HL-60 (cell line): Measurements from ENCODE around the gene TMEM72.

Experiments used
- CTCF ChIP-seq: IDR thresholded peaks from one replicate; pipeline ENCODE4 v1.5.1; 2011; ENCODE audit warnings: low read length, control low read depth, inconsistent platforms; ENCODE audit not compliant: insufficient read depth
- GABPA ChIP-seq: IDR thresholded peaks from 2 replicates; pipeline ENCODE4 v1.6.1; 2012; ENCODE audit warnings: low read depth

- TF ChIP-seq CTCF (no peak), GABPA (no peak)
Measured at GRCh38 chr10:44902941-44903545, 8.1 kb upstream of the TMEM72 start.
